Endothelial cell of umbilical vein (primary cell): ENCODE data around the gene DNAH10. TPM values are rescaled to one million over a fixed set of nuclear protein-coding genes. Genes with fewer than 3 reads are reported as not detected.

Experiments used
- BruUV-seq: library from RNA; stranded (reverse); fragments of 400-500 nt; replicated peaks from 2 replicates; lab custom pipeline; 2021; lab: Mats Ljungman, UMichigan
- CTCF ChIA-PET: fragments of 300-600, 350-600 bp; sonication (Branson Sonifier 250); formaldehyde crosslinking; loops from one replicate; lab custom pipeline; 2021; ENCODE audit warnings: antibody characterized with exemption, inconsistent platforms; lab: Charles Lee
- POLR2A ChIA-PET: fragments of 300-600, 350-600 bp; sonication (Branson Sonifier 250); formaldehyde crosslinking; loops from one replicate; lab custom pipeline; 2021; ENCODE audit warnings: antibody characterized with exemption, inconsistent platforms; lab: Charles Lee
- DNase-seq: peaks from one replicate; pipeline ENCODE4 v3.0.0-alpha.2; 2011; ENCODE audit warnings: low read depth, low spot score
- FAIRE-seq: peaks from 2 replicates; lab custom pipeline; 2011; peaks lifted over from hg19 to GRCh38; lab: Jason Lieb, UNC
- H2AFZ ChIP-seq: 2 replicates; pipeline ENCODE4 v1.6.0; 2012; ENCODE audit warnings: low read depth, low read length, control low read depth, inconsistent platforms
- H3K27ac ChIP-seq: 2 replicates; pipeline ENCODE4 v1.5.1; 2011; ENCODE audit warnings: low read depth, mild to moderate bottlenecking, control low read depth, low read length, moderate library complexity; ENCODE audit not compliant: insufficient read depth
- H3K27me3 ChIP-seq, 2 experiments: 2 replicates each; pipeline versions ENCODE4 v1.6.0 to v1.6.1; 2011; ENCODE audit warnings: low read length in 2 of 2, mixed read lengths in 1 of 2; ENCODE audit not compliant: control insufficient read depth in 2 of 2, insufficient read depth in 2 of 2
- H3K36me3 ChIP-seq, 2 experiments: 2 replicates in 1 of 2; 3 replicates in 1 of 2; pipeline ENCODE4 v1.5.1; 2011; ENCODE audit warnings: low read length in 2 of 2, mild to moderate bottlenecking in 1 of 2, moderate library complexity in 1 of 2; ENCODE audit not compliant: control insufficient read depth in 2 of 2, insufficient read depth in 2 of 2; ENCODE audit errors: extremely low read depth in 1 of 2
- H3K4me1 ChIP-seq: 3 replicates; pipeline ENCODE4 v1.5.1; 2011; ENCODE audit warnings: mild to moderate bottlenecking, low read length; ENCODE audit not compliant: control insufficient read depth, insufficient read depth; ENCODE audit errors: extremely low read depth
- H3K4me2 ChIP-seq: 2 replicates; pipeline ENCODE4 v1.6.1; 2011; ENCODE audit warnings: low read length, control low read depth, mixed read lengths; ENCODE audit not compliant: insufficient read depth
- H3K4me3 ChIP-seq, 3 experiments: fragments of 200-600 bp in 1 of 3; sonication (generic), shearing (Covaris generic) in 1 of 3; replicated peaks in 1 of 3; 2 replicates each; pipeline ENCODE4 v1.5.1; 2011 to 2016; ENCODE audit warnings: control low read depth in 3 of 3, low read length in 3 of 3, mild to moderate bottlenecking in 2 of 3, inconsistent platforms in 1 of 3, low read depth in 1 of 3, moderate library complexity in 1 of 3; ENCODE audit not compliant: insufficient read depth in 1 of 3
- H3K79me2 ChIP-seq: 2 replicates; pipeline ENCODE4 v1.6.0; 2012; ENCODE audit warnings: low read length, inconsistent platforms; ENCODE audit not compliant: control insufficient read depth, insufficient read depth
- H3K9ac ChIP-seq: replicated peaks from 2 replicates; pipeline ENCODE3; 2011; ENCODE audit warnings: low read length, control low read depth; ENCODE audit not compliant: insufficient read depth; ENCODE audit errors: extremely low read depth
- H3K9me1 ChIP-seq: replicated peaks from 3 replicates; pipeline ENCODE4 v1.6.0; 2011; ENCODE audit warnings: mild to moderate bottlenecking, low read length; ENCODE audit not compliant: control insufficient read depth, insufficient read depth; ENCODE audit errors: extremely low read depth
- H3K9me3 ChIP-seq: replicated peaks from 2 replicates; pipeline ENCODE4 v1.5.1; 2012; ENCODE audit warnings: low read length, inconsistent platforms; ENCODE audit not compliant: control insufficient read depth, insufficient read depth
- H4K20me1 ChIP-seq: replicated peaks from 2 replicates; pipeline ENCODE3; 2011; ENCODE audit warnings: mild to moderate bottlenecking, low read length; ENCODE audit not compliant: control insufficient read depth, insufficient read depth; ENCODE audit errors: extremely low read depth
- EZH2 ChIP-seq: IDR thresholded peaks from 2 replicates; pipeline ENCODE4 v1.6.1; 2012; ENCODE audit warnings: borderline replicate concordance, low read depth, mild to moderate bottlenecking, moderate library complexity, low read length, inconsistent platforms; ENCODE audit not compliant: severe bottlenecking
- FOS ChIP-seq: IDR thresholded peaks from 2 replicates; pipeline ENCODE4 v1.6.1; 2011; ENCODE audit warnings: mild to moderate bottlenecking, low read length, moderate library complexity, borderline replicate concordance; ENCODE audit not compliant: insufficient read depth
- GATA2 ChIP-seq: IDR thresholded peaks from 2 replicates; pipeline ENCODE4 v1.7.0; 2011; ENCODE audit warnings: low read depth, mild to moderate bottlenecking, moderate library complexity, mixed read lengths, low read length; ENCODE audit not compliant: insufficient read length, insufficient read depth
- JUN ChIP-seq: IDR thresholded peaks from 2 replicates; pipeline ENCODE4 v1.6.1; 2011; ENCODE audit warnings: borderline replicate concordance, low read depth; ENCODE audit not compliant: insufficient read length, insufficient read depth
- MYC ChIP-seq: IDR thresholded peaks from one replicate; pipeline ENCODE4 v1.6.1; 2011; ENCODE audit warnings: mild to moderate bottlenecking, low read depth, low read length
- POLR2A ChIP-seq: IDR thresholded peaks from 2 replicates; pipeline ENCODE4 v1.6.1; 2012; ENCODE audit warnings: low read depth, mild to moderate bottlenecking, control low read depth, low read length
- POLR2AphosphoS5 ChIP-seq: IDR thresholded peaks from 2 replicates; pipeline ENCODE4 v1.6.1; 2012; ENCODE audit warnings: low read depth, mild to moderate bottlenecking, control low read depth, low read length, moderate library complexity; ENCODE audit not compliant: insufficient read depth
- dilution Hi-C: fragments of 300-500 bp; cut with MboI; formaldehyde crosslinking; loops from one replicate; pipeline ENCODE4 v1.15.0; 2019; ENCODE audit warnings: low sequenced_read_pairs; ENCODE audit not compliant: extremely low pct_ligation_motif_present
- intact Hi-C: fragments of 100-400 bp; cut with micrococcal nuclease; formaldehyde crosslinking; loops from one replicate; pipeline ENCODE4 v1.10.0; 2022
- polyA plus RNA-seq, 4 experiments: library from polyadenylated mRNA; depleted of rRNA in 3 of 4; stranded (reverse) in 3 of 4; unstranded in 1 of 4; fragments of >200 nt; gene quantifications; 2 replicates each; pipeline versions ENCODE4 v1.2.1 to v1.2.3, GENCODE V29; 2011 to 2012; ENCODE audit warnings: missing spikeins in 1 of 4
- total RNA-seq: library from RNA; stranded (reverse); gene quantifications from 2 replicates; pipeline ENCODE4 v1.2.3, GENCODE V29; 2021
- TF ChIP-seq, protein P1 (sequence below): IDR thresholded peaks from 2 replicates; pipeline ENCODE4 v1.6.1; 2011; ENCODE audit not compliant: insufficient read depth, insufficient read length
- TF ChIP-seq, protein P2 (sequence below), 2 donors: IDR thresholded peaks; 1 replicate in 1 of 2; 2 replicates in 1 of 2; pipeline ENCODE4 v1.5.1; 2011; ENCODE audit warnings: low read length in 2 of 2, mild to moderate bottlenecking in 2 of 2, moderate library complexity in 2 of 2, control low read depth in 1 of 2, inconsistent platforms in 1 of 2, low read depth in 1 of 2; ENCODE audit not compliant: insufficient read depth in 1 of 2; ENCODE audit errors: extremely low read depth in 1 of 2

Gene DNAH10
- total and polyA plus RNA-seq, 2 donors (not counting 3 experiments of a cell fraction or from before 2014, with no cell fraction given): 0.04 to 0.31 TPM

DNA sequence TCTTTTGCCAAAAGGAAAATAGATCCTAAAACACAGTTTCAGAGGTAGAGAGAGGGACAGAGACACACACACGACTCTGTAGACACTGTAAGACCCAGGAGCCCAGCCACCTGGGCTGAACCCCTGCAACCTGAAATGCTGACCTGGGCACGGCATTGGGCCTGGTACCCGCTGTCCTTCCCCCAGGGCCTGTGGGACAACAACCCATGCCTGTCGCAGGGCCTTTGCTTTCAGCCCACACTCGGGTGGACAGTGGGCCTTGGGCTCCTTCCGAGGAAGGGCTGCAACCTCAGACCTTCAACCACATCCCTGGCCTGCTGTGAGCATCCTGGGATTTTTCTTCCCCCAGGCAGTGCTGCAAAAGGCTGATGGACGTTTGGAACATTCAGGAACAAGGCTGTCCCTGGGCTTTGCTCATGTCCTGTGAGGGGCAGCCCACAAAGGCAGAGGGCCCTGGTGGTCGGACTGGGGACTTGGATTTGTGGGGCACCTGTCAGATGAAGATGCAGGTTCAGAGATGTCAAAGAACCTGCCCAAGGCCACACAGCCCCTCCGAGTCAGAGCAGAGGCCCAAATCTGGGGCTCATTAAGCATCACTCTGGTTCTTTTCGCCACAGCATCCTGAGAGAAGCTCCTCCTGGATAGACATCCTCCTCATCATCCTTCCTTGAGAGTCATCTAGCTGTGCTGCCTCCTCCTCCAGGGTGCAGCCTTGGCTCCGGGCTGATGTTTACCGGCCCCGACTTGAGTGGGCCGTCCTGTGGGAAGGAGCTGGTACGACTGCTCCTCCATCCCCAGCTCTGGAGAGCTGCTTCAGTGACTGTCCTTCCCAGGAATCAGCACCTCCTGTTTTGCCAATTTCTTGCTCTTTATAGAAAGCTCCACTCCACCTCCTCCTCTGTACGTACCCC is 177.9 kb downstream of the DNAH10 start:
- ChIA-PET CTCF (interaction anchor here (0.9 to 2.9 kb wide), 5 partner anchors 12 to 35 kb away, joined by 4 to 12 read pairs (median 5); no protein-coding TSS in a partner anchor), POLR2A (interaction anchor here (0.6 kb wide), 1 partner anchor 231 kb away, joined by 4 read pairs; no protein-coding TSS in a partner anchor)
- BruUV-seq: no TSS peak
- H4K20me1 ChIP-seq: no peaks in the 10 kb centered on the region
- peaks cover 2 to 7% of the 10 kb centered on the region in 2 experiments for H3K36me3 ChIP-seq
- no peaks in the 10 kb centered on the region for H3K27me3 ChIP-seq
- no peak for TF ChIP-seq MYC
- TF ChIP-seq, protein P1, sequence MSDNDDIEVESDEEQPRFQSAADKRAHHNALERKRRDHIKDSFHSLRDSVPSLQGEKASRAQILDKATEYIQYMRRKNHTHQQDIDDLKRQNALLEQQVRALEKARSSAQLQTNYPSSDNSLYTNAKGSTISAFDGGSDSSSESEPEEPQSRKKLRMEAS: no peak
- no peak for TF ChIP-seq FOS
- intact Hi-C loops (no loop called here), dilution Hi-C loops (no loop called here)
- H3K79me2 ChIP-seq: no peaks in the 10 kb centered on the region
- DNase-seq (no peak), FAIRE-seq (no peak)
- H3K27ac ChIP-seq: no peak overlapping the region
- H3K4me2 ChIP-seq: no peak overlapping the region
- H3K4me3 ChIP-seq: no peak overlapping the region
- H3K4me1 ChIP-seq: peaks cover 12% of the 10 kb centered on the region
- H2AFZ ChIP-seq: no peak overlapping the region
- H3K9me3 ChIP-seq: no peaks in the 10 kb centered on the region
- H3K9ac ChIP-seq: no peak overlapping the region
- H3K9me1 ChIP-seq: no peaks in the 10 kb centered on the region

DNA sequence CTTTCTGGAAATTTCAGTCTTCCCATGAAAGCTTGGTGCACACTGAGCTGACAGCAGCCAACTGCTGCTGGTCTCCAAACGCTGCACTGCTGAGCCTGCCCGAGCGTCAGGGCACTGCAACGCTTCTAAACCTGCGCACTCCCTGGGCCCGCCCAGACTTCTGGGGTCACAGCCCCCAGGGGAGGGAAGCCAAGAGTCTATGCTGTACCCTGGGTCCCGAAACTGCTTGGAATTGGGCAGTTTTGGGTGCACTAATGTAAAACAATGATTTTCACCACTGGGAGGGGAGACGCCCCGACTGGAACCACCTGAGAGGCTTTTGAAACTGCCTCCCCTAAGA is 178.5 kb downstream of the DNAH10 start:
- H4K20me1 ChIP-seq: no peaks in the 10 kb centered on the region
- H3K9me1 ChIP-seq: no peaks in the 10 kb centered on the region
- no peak overlapping the region for H2AFZ ChIP-seq
- intact Hi-C loops: no loop called here
- dilution Hi-C loops: no loop called here
- no peaks in the 10 kb centered on the region for H3K9me3 ChIP-seq
- BruUV-seq: no TSS peak
- H3K27ac ChIP-seq: no peak overlapping the region
- H3K4me2 ChIP-seq: no peak overlapping the region
- no peaks in the 10 kb centered on the region for H3K27me3 ChIP-seq
- CTCF ChIA-PET: interaction anchor here (1.2 kb wide), 1 partner anchor 35 kb away, joined by 5 read pairs; no protein-coding TSS in a partner anchor
- POLR2A ChIA-PET: interaction anchor here (0.6 kb wide), 1 partner anchor 232 kb away, joined by 4 read pairs; no protein-coding TSS in a partner anchor
- DNase-seq (no peak), FAIRE-seq (no peak)
- peaks cover 12% of the 10 kb centered on the region for H3K4me1 ChIP-seq
- H3K79me2 ChIP-seq: no peaks in the 10 kb centered on the region
- H3K36me3 ChIP-seq: peaks cover 2 to 7% of the 10 kb centered on the region in 2 experiments
- no peak overlapping the region for H3K9ac ChIP-seq
- no peak overlapping the region for H3K4me3 ChIP-seq
- TF ChIP-seq, protein P1: no peak
- TF ChIP-seq JUN (no peak), GATA2 (no peak), MYC (no peak), POLR2A (no peak), FOS (no peak), POLR2AphosphoS5 (no peak), EZH2 (no peak)
- TF ChIP-seq, protein P2, sequence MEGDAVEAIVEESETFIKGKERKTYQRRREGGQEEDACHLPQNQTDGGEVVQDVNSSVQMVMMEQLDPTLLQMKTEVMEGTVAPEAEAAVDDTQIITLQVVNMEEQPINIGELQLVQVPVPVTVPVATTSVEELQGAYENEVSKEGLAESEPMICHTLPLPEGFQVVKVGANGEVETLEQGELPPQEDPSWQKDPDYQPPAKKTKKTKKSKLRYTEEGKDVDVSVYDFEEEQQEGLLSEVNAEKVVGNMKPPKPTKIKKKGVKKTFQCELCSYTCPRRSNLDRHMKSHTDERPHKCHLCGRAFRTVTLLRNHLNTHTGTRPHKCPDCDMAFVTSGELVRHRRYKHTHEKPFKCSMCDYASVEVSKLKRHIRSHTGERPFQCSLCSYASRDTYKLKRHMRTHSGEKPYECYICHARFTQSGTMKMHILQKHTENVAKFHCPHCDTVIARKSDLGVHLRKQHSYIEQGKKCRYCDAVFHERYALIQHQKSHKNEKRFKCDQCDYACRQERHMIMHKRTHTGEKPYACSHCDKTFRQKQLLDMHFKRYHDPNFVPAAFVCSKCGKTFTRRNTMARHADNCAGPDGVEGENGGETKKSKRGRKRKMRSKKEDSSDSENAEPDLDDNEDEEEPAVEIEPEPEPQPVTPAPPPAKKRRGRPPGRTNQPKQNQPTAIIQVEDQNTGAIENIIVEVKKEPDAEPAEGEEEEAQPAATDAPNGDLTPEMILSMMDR (IDR thresholded peaks at IDR 0.05; ENCODE audit: extremely low read depth in 1 of 2, insufficient read depth in 1 of 2, low read depth in 1 of 2, low read length in 2 of 2): no peak
